Measurements from ENCODE around the gene PCYOX1L.

The PCYOX1L gene

DNA sequence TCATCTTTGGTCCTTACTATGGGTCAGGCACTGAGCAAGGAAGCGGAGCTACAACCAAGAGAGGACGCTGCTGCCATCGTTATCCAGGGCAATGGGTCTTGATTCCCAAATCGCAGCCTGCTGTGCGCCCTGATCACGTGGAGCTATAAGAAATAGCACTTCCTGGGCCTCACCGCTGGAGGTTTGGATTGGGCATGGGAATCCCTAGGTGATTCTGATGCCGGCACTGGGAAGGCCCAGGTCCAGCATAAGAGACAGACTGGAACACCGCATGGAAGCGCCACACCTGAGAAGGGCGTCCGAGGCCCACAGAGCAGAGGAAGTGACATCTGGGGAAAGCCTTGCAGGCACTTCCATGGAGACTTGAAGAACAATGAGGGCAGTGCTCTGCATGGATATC, 18.3 kb downstream of the PCYOX1L start:
- DNase-seq (ENCODE audit: low read depth), result no peak
- no peak overlapping the region for H3K4me3 ChIP-seq (ENCODE audit: low read depth, low read length)
- TF ChIP-seq, protein P1, sequence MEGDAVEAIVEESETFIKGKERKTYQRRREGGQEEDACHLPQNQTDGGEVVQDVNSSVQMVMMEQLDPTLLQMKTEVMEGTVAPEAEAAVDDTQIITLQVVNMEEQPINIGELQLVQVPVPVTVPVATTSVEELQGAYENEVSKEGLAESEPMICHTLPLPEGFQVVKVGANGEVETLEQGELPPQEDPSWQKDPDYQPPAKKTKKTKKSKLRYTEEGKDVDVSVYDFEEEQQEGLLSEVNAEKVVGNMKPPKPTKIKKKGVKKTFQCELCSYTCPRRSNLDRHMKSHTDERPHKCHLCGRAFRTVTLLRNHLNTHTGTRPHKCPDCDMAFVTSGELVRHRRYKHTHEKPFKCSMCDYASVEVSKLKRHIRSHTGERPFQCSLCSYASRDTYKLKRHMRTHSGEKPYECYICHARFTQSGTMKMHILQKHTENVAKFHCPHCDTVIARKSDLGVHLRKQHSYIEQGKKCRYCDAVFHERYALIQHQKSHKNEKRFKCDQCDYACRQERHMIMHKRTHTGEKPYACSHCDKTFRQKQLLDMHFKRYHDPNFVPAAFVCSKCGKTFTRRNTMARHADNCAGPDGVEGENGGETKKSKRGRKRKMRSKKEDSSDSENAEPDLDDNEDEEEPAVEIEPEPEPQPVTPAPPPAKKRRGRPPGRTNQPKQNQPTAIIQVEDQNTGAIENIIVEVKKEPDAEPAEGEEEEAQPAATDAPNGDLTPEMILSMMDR (IDR thresholded peaks at IDR 0.05; ENCODE audit: low read depth, low read length, missing control alignments), result no peak

DNA sequence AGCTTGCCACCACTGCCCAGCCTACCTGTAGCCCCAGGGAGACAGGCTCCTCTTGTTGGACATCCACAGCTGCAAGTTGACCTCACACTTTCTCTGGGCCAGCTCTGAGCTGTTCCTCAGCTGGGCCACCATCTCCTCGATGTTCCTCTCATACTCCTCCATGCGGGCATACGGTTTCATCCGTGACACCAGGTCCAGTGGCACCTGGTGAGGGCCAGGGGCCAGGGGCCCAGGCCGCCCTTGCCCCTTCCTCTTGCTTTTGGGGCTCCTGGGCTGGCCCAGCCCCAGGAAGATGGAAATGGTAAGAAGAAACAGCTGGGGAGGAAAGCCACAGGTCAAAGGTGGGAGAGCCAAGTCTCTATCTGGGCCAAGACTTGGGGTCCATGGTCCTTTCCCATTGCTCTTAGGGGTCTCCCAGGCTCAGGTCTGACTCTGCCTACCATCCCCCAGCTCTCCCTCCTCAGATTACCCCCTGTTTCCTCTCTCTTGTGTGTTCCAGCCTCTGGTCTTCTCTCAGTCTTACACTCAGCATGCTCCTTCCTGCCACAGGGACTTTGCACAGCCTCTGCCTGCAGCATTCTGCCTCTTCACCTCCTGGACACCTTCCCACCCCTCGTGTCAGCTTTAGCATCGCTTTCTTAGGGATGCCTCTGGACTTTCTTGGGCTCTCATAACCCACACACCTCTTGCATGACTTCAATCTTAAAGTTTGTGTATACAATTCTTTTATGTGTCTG, 19.0 kb downstream of the PCYOX1L start:
- TF ChIP-seq, protein P1 (IDR thresholded peaks at IDR 0.05; ENCODE audit: low read depth, low read length, missing control alignments), result no peak
- no peak for DNase-seq (ENCODE audit: low read depth)
- no peak overlapping the region for H3K4me3 ChIP-seq (ENCODE audit: low read depth, low read length)

DNA sequence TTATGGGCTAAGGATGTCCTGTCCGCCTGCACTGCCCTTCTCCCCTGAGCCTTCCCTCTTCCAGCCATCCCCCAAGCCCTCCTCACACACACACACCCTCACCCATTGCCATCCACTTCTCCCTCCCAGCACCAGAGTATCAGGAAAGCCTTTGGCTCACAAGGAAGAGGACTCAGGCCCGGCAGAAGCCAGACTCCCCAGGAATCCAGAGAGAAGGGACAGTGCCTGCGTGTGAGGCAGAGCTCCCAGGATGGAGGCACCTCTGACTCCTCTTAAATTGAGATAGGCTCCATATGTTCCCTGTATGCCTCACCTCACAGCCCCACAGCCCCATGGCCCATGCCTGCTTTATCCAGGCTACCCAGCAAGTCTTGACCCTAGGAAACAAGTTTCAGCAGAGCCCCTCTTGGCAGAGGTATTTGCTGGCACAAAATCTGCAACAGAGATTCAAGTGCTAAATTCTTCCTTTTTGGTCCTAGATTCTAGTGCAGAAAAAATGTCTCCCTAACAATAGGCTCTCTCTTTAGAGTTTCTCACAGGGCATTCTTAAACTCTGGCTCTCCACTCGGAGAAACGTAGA, 20.5 kb downstream of the PCYOX1L start:
- no peak overlapping the region for H3K4me3 ChIP-seq (ENCODE audit: low read depth, low read length)
- TF ChIP-seq, protein P1 (IDR thresholded peaks at IDR 0.05; ENCODE audit: low read depth, low read length, missing control alignments), result no peak
- DNase-seq (ENCODE audit: low read depth), result no peak

DNA sequence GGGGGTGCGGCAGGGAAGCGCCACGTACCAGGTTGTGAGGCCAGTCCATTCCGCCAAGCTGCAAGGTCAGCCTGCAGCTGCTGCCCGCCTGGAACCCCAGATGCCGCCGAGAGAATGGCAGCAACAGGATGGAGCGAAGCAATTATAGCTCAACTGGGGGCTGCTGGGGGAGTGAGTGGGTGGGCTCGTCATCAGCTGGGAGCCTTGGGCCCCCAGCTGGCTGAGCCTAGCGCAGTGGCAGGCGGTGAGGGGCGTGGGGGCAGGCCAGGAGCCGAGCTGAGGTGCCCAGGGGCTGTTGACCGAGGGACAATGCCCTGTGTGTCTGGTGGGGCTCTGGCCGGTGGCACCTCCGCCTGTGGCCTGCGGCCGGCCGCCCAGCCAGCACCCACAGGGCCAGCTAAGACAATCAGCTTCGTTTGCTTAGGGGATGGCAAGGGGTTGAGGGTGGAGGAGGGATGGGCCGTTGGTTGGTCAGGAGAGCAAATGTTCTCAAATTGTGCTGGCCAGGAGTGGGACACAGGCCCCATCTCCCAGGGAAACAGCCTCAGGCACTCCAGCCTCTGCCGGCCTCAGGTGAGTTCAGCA, 21.4 kb downstream of the PCYOX1L start, which contains the start of gene IL17B:
Gene IL17B, minus strand, starts transcription at position 116 of the 585 bp plus-strand sequence. Its CDS starts 67 bp downstream, at position 49.
- TF ChIP-seq, protein P1 (IDR thresholded peaks at IDR 0.05; ENCODE audit: low read depth, low read length, missing control alignments), result no peak
- no peak within 1 kb of the TSS for H3K4me3 ChIP-seq (ENCODE audit: low read depth, low read length)
- no peak for DNase-seq (ENCODE audit: low read depth)

DNA sequence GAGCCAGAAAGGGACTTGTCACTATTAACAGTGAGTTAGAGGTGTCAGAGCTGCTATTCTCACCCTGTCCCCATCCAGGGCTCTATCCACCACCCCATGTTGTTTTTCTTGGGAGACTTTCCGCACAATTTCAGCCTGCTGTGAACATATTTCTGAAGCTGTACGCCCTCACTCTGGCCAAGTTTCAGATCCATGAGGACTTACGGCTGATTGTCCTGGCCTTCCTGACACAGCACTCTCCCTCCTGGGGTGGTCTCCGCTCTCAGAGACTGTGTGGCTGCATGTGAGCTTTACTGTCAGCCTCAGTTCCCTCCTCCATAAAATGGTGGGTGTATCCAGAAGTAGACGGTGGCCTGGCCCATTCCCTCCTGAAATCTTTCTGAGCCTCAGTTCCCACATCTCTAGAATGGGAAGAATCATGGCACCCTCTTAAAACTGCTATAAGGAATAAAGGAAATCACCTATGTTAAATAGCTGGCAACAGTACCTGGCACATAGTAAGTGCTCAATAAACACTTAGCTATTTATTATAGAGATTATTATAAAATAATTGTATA, 22.1 kb downstream of the PCYOX1L start:
- DNase-seq (ENCODE audit: low read depth), result no peak
- no peak overlapping the region for H3K4me3 ChIP-seq (ENCODE audit: low read depth, low read length)
- TF ChIP-seq, protein P1 (IDR thresholded peaks at IDR 0.05; ENCODE audit: low read depth, low read length, missing control alignments), result no peak

DNA sequence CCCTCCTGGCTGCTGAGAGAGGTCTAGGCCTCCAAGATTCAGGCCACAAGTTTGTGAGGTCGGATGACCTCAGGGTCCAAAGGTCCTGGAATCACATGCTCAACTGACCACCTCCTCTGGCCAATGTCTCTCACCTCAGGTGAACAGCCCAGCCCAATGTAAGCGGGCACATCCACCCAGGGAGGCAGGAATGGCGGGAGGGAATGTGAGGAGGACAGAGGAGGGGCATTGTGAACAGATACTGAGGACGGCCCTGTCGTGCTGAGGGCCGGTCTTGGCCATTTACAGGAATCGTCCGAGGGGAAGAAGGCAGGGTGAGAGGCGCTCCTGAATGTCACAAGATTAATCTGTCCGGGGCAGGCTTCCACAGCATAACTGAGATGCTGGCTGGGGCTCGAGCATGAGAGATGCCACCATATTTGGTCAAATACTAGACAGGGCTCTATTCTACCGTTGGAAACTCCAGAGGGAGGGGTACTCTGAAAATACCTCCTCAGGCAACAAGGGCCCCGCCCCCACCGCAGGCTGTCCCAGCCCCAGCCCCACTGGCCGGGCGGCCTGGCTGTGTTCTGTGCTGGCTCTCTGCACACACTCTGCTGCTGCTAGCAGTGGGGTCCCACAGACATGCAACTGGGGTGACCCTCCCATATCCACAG, 22.7 kb downstream of the PCYOX1L start:
- no peak for DNase-seq (ENCODE audit: low read depth)
- no peak overlapping the region for H3K4me3 ChIP-seq (ENCODE audit: low read depth, low read length)
- TF ChIP-seq, protein P1 (IDR thresholded peaks at IDR 0.05; ENCODE audit: low read depth, low read length, missing control alignments), result no peak
